IMR-90 (cell line): ENCODE data around the gene IGHMBP2. TPM values are rescaled to one million over a fixed set of nuclear protein-coding genes. Genes with fewer than 3 reads are reported as not detected.

Source experiments
- ATAC-seq: fragments of 200-7000 bp; cut with Tn5 transposase; 2 replicates; pipeline ENCODE4 v1.9.1; 2020; ENCODE audit warnings: low read depth, mild to moderate bottlenecking, moderate library complexity
- BruUV-seq: library from RNA; stranded (reverse); fragments of 400-500 nt; replicated peaks from 2 replicates; lab custom pipeline; 2021; lab: Mats Ljungman, UMichigan
- CTCF ChIA-PET: fragments of 300-600 bp; formaldehyde crosslinking; extraction: SDS; loops from one replicate; lab custom pipeline; 2021; ENCODE audit warnings: antibody characterized with exemption; lab: Yijun Ruan, JAX
- POLR2A ChIA-PET: fragments of 300-600 bp; sonication (Branson Sonifier 250); formaldehyde crosslinking; loops from one replicate; lab custom pipeline; 2022; ENCODE audit warnings: antibody characterized with exemption; ENCODE audit not compliant: unreplicated experiment; lab: Charles Lee
- DNase-seq: peaks from one replicate; pipeline ENCODE4 v3.0.0; 2013
- H2AFZ ChIP-seq: replicated peaks from 2 replicates; pipeline ENCODE3; 2013; ENCODE audit warnings: low read length, mild to moderate bottlenecking; ENCODE audit not compliant: poor library complexity
- H2AK5ac ChIP-seq: 2 replicates; pipeline ENCODE4 v1.6.1; 2013; ENCODE audit warnings: low read depth, low read length, inconsistent platforms
- H2AK9ac ChIP-seq: replicated peaks from 2 replicates; pipeline ENCODE3; 2013; ENCODE audit warnings: mild to moderate bottlenecking, low read depth, low read length, moderate library complexity; ENCODE audit not compliant: poor library complexity
- H2BK120ac ChIP-seq: 2 replicates; pipeline ENCODE4 v1.6.1; 2013; ENCODE audit warnings: low read depth, low read length, inconsistent platforms
- H2BK15ac ChIP-seq: 3 replicates; pipeline ENCODE4 v1.6.1; 2013; ENCODE audit warnings: low read depth, low read length, inconsistent platforms
- H2BK20ac ChIP-seq: 2 replicates; pipeline ENCODE4 v1.6.1; 2013; ENCODE audit warnings: low read depth, mild to moderate bottlenecking, inconsistent platforms, low read length, moderate library complexity
- H2BK5ac ChIP-seq: 2 replicates; pipeline ENCODE4 v1.6.1; 2013; ENCODE audit warnings: mild to moderate bottlenecking, low read depth, low read length, inconsistent platforms; ENCODE audit not compliant: poor library complexity, severe bottlenecking
- H3K14ac ChIP-seq: replicated peaks from 2 replicates; pipeline ENCODE4 v1.6.1; 2013; ENCODE audit warnings: low read depth, low read length, inconsistent platforms
- H3K18ac ChIP-seq: 2 replicates; pipeline ENCODE4 v1.6.1; 2013; ENCODE audit warnings: low read depth, low read length, control low read depth
- H3K23ac ChIP-seq: 2 replicates; pipeline ENCODE4 v1.6.1; 2013; ENCODE audit warnings: low read depth, low read length, inconsistent platforms
- H3K27ac ChIP-seq: 2 replicates; pipeline ENCODE4 v1.5.1; 2013; ENCODE audit warnings: mild to moderate bottlenecking, control low read depth, low read length; ENCODE audit not compliant: insufficient read depth
- H3K27me3 ChIP-seq: 2 replicates; pipeline ENCODE4 v1.6.1; 2013; ENCODE audit warnings: low read length; ENCODE audit not compliant: control insufficient read depth, insufficient read depth
- H3K36me3 ChIP-seq: 2 replicates; pipeline ENCODE4 v1.6.1; 2013; ENCODE audit warnings: low read length, mixed read lengths; ENCODE audit not compliant: control insufficient read depth, insufficient read depth
- H3K4ac ChIP-seq: 2 replicates; pipeline ENCODE4 v1.6.1; 2013; ENCODE audit warnings: low read depth, low read length, inconsistent platforms
- H3K4me1 ChIP-seq: 2 replicates; pipeline ENCODE4 v1.6.1; 2013; ENCODE audit warnings: low read length, mixed read lengths; ENCODE audit not compliant: control insufficient read depth, insufficient read depth
- H3K4me2 ChIP-seq: 2 replicates; pipeline ENCODE4 v1.6.1; 2013; ENCODE audit warnings: low read depth, mild to moderate bottlenecking, control low read depth, low read length, moderate library complexity
- H3K4me3 ChIP-seq: 2 replicates; pipeline ENCODE4 v1.5.1; 2013; ENCODE audit warnings: low read depth, mild to moderate bottlenecking, control low read depth, low read length, moderate library complexity; ENCODE audit not compliant: insufficient read depth
- H3K56ac ChIP-seq: 2 replicates; pipeline ENCODE4 v1.6.1; 2013; ENCODE audit warnings: low read length, inconsistent platforms; ENCODE audit not compliant: insufficient read depth; ENCODE audit errors: extremely low read depth
- H3K79me1 ChIP-seq, 2 experiments: 2 replicates each; pipeline ENCODE4 v1.6.1; 2013; ENCODE audit warnings: low read length in 2 of 2, inconsistent platforms in 1 of 2, low read depth in 1 of 2
- H3K9ac ChIP-seq: 2 replicates; pipeline ENCODE4 v1.6.1; 2013; ENCODE audit warnings: low read depth, low read length, control low read depth
- H3K9me1 ChIP-seq: 2 replicates; pipeline ENCODE4 v1.6.1; 2013; ENCODE audit warnings: low read length, inconsistent platforms; ENCODE audit not compliant: insufficient read depth
- H3K9me3 ChIP-seq: 2 replicates; pipeline ENCODE4 v1.6.1; 2013; ENCODE audit warnings: low read length; ENCODE audit not compliant: control insufficient read depth, insufficient read depth
- H4K20me1 ChIP-seq: 2 replicates; pipeline ENCODE4 v1.6.1; 2013; ENCODE audit warnings: low read length, inconsistent platforms; ENCODE audit not compliant: insufficient read depth
- H4K5ac ChIP-seq: 2 replicates; pipeline ENCODE4 v1.6.1; 2013; ENCODE audit warnings: mild to moderate bottlenecking, low read depth, low read length, control low read depth
- H4K8ac ChIP-seq, 2 experiments: 2 replicates each; pipeline ENCODE4 v1.6.1; 2013; ENCODE audit warnings: low read depth in 2 of 2, low read length in 2 of 2, control low read depth in 1 of 2, inconsistent platforms in 1 of 2
- H4K91ac ChIP-seq: 2 replicates; pipeline ENCODE4 v1.6.1; 2013; ENCODE audit warnings: low read depth, low read length, inconsistent platforms; ENCODE audit not compliant: insufficient read depth
- BHLHE40 ChIP-seq: fragments of 150-350 bp; IDR thresholded peaks from 2 replicates; pipeline ENCODE4 v1.6.1; 2016; ENCODE audit warnings: mild to moderate bottlenecking, low read depth, low read length
- CEBPB ChIP-seq: IDR thresholded peaks from 2 replicates; pipeline ENCODE4 v1.6.1; 2012; ENCODE audit warnings: low read depth, low read length, improper control_type of control experiment
- CHD1 ChIP-seq: IDR thresholded peaks from 2 replicates; pipeline ENCODE4 v1.6.1; 2012; ENCODE audit warnings: low read depth, low read length, improper control_type of control experiment
- FOS ChIP-seq: fragments of 150-350 bp; IDR thresholded peaks from 2 replicates; pipeline ENCODE4 v1.6.1; 2016; ENCODE audit warnings: low read depth, low read length
- MAFK ChIP-seq: IDR thresholded peaks from 2 replicates; pipeline ENCODE4 v1.6.1; 2012; ENCODE audit warnings: low read depth, low read length, improper control_type of control experiment
- MAZ ChIP-seq: IDR thresholded peaks from 2 replicates; pipeline ENCODE4 v1.6.1; 2012; ENCODE audit warnings: low read depth, mild to moderate bottlenecking, low read length, improper control_type of control experiment, moderate library complexity, borderline replicate concordance
- MXI1 ChIP-seq: IDR thresholded peaks from 2 replicates; pipeline ENCODE4 v1.6.1; 2012; ENCODE audit warnings: low read depth, mild to moderate bottlenecking, low read length, moderate library complexity, borderline replicate concordance
- NFE2L2 ChIP-seq: fragments of 150-350 bp; IDR thresholded peaks from 2 replicates; pipeline ENCODE4 v1.6.1; 2016; ENCODE audit warnings: low read depth, mild to moderate bottlenecking, low read length
- POLR2A ChIP-seq: IDR thresholded peaks from 2 replicates; pipeline ENCODE4 v1.6.1; 2012; ENCODE audit warnings: mild to moderate bottlenecking, low read depth, low read length
- RAD21 ChIP-seq: IDR thresholded peaks from 2 replicates; pipeline ENCODE4 v1.6.1; 2012; ENCODE audit warnings: low read length, improper control_type of control experiment
- RCOR1 ChIP-seq: IDR thresholded peaks from 2 replicates; pipeline ENCODE4 v1.6.1; 2012; ENCODE audit warnings: mild to moderate bottlenecking, low read length, improper control_type of control experiment; ENCODE audit not compliant: insufficient replicate concordance
- RFX5 ChIP-seq: IDR thresholded peaks from 2 replicates; pipeline ENCODE4 v1.8.0; 2012; ENCODE audit warnings: low read depth, mild to moderate bottlenecking, low read length, moderate library complexity
- SMC3 ChIP-seq: fragments of 150-350 bp; IDR thresholded peaks from 2 replicates; pipeline ENCODE4 v1.6.1; 2016; ENCODE audit warnings: low read depth, mild to moderate bottlenecking, antibody characterized with exemption, low read length, moderate library complexity
- WGBS, 2 experiments: methylation state at CpG; one replicate each; pipeline versions ENCODE4 v1.1.5 to v1.1.7; 2013; ENCODE audit warnings: missing lambda C conversion rate in 2 of 2; ENCODE audit not compliant: insufficient read length in 1 of 2; ENCODE audit errors: extremely low coverage in 2 of 2; 5-methylcytosine and 5-hydroxymethylcytosine counted together
- dilution Hi-C: fragments of 300-500 bp; cut with HindIII; formaldehyde crosslinking; loops from one replicate; pipeline ENCODE4 v1.14.3; 2018; ENCODE audit warnings: low sequenced_read_pairs; ENCODE audit not compliant: unreplicated experiment
- in situ Hi-C: fragments of 300-500 bp; cut with MboI; formaldehyde crosslinking; loops from 3 replicates; pipeline ENCODE4 v1.14.3; 2019; ENCODE audit warnings: low sequenced_read_pairs, inconsistent platforms, mixed read lengths
- intact Hi-C: fragments of 100-400 bp; cut with micrococcal nuclease; formaldehyde crosslinking; loops from 2 replicates; pipeline ENCODE4 v1.10.0; 2022
- polyA plus RNA-seq, 3 experiments: library from polyadenylated mRNA; depleted of rRNA; stranded (reverse); fragments of >200 nt; gene quantifications; 2 replicates each; pipeline ENCODE4 v1.2.3, GENCODE V29; 2012; ENCODE audit warnings: low replicate concordance in 1 of 3
- total RNA-seq: library from RNA; depleted of rRNA; stranded (reverse); fragments of >200 nt; gene quantifications from 2 replicates; pipeline ENCODE4 v1.2.3, GENCODE V29; 2012
- TF ChIP-seq, protein P1 (sequence below): fragments of 150-350 bp; IDR thresholded peaks from 2 replicates; pipeline ENCODE4 v1.6.1; 2016; ENCODE audit warnings: low read depth, mild to moderate bottlenecking, low read length, moderate library complexity, borderline replicate concordance
- TF ChIP-seq, protein P2 (sequence below): conservative IDR thresholded peaks from 2 replicates; pipeline ENCODE4 v1.5.1; 2012; ENCODE audit warnings: mild to moderate bottlenecking, low read depth, low read length, improper control_type of control experiment

IGHMBP2 gene
- total and polyA plus RNA-seq, 2 of the 4 experiments (the other 2 are of a cell fraction), result 4.5 to 11.1 TPM

DNA sequence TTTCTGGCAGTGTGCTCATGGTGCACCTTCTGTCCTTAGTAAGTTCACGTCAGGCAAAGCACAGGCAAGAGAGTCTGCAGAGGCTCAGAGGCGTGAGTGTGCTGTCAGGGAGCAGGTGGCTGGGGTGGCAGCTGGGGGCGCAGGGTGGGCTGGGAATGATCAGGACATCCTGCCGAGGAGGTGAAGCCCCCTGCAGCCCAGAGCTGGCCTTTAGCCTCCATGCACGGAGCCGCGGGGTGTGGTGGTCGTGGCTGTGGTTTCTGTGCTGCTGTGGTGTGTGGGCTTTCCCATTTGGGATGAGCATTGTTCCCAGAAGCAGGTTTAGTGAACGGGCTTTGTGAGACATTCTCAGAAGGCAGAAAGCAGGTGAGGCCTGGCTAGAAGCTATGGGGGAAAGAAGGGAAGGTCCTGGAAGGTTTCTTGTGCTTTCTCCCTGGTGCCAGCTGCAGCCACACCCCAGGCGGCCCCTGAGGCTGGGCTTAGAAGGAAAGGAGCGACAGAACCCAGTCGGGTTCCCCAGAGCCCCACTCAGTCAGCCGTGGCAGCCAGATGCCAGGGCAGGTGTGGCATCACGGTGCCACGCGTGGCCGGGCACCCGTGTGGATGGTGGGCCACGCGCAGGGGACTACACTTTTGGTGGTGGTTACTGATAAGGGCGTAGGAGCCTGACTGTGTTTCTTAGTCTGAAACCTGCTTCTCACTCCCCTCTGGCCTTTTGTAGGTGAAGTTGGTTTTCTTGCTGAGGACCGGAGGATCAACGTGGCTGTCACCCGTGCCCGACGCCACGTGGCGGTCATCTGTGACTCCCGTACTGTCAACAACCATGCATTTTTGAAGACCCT lies 32.0 kb downstream of the IGHMBP2 start:
- no peaks in the 10 kb centered on the region for H3K79me1 ChIP-seq
- no peak overlapping the region for H2AK9ac ChIP-seq
- H3K4me3 ChIP-seq, result no peak overlapping the region
- no peaks in the 10 kb centered on the region for H3K4me1 ChIP-seq
- no peak overlapping the region for H3K27ac ChIP-seq
- no peak overlapping the region for H3K4me2 ChIP-seq
- no peak overlapping the region for H2BK120ac ChIP-seq
- no peak for DNase-seq
- H3K9me1 ChIP-seq, result no peaks in the 10 kb centered on the region; the same call in 1 of the 2 replicates
- ATAC-seq, result no peak
- no peak overlapping the region for H4K5ac ChIP-seq
- no peak overlapping the region for H2AFZ ChIP-seq
- no peak overlapping the region for H3K4ac ChIP-seq
- no peak overlapping the region for H2BK20ac ChIP-seq
- no peak overlapping the region for H2AK5ac ChIP-seq
- no peaks in the 10 kb centered on the region for H3K27me3 ChIP-seq
- H3K14ac ChIP-seq, result no peak overlapping the region
- in situ Hi-C loops, result loop anchor here (25.0 kb wide), 1 partner anchor 727 kb away; no protein-coding TSS in a partner anchor
- H3K36me3 ChIP-seq, result peaks cover 72% of the 10 kb centered on the region
- intact Hi-C loops, result no loop called here
- H3K9ac ChIP-seq, result no peak overlapping the region
- H3K18ac ChIP-seq, result no peak overlapping the region
- ChIA-PET POLR2A (no interaction called here), CTCF (no interaction called here)
- no peaks in the 10 kb centered on the region for H4K20me1 ChIP-seq
- H3K56ac ChIP-seq, result no peak overlapping the region
- H3K23ac ChIP-seq, result no peak overlapping the region
- 95% methylated on average over 15 of the region's 29 CpGs; no CpG with 5 or more reads in 1 of the 2 experiments for WGBS, 2 experiments
- H2BK5ac ChIP-seq, result no peak overlapping the region
- dilution Hi-C loops, result no loop called here
- no peak overlapping the region for H4K8ac ChIP-seq
- no peaks in the 10 kb centered on the region for H3K9me3 ChIP-seq
- no TSS peak for BruUV-seq
- H2BK15ac ChIP-seq, result no peak overlapping the region
- no peak overlapping the region for H4K91ac ChIP-seq
- TF ChIP-seq MAZ (no peak), RCOR1 (no peak), SMC3 (no peak), CHD1 (no peak), RAD21 (no peak), NFE2L2 (no peak), MXI1 (no peak), RFX5 (no peak), MAFK (no peak), CEBPB (no peak), FOS (no peak), POLR2A (no peak), BHLHE40 (no peak)
- TF ChIP-seq, protein P1, sequence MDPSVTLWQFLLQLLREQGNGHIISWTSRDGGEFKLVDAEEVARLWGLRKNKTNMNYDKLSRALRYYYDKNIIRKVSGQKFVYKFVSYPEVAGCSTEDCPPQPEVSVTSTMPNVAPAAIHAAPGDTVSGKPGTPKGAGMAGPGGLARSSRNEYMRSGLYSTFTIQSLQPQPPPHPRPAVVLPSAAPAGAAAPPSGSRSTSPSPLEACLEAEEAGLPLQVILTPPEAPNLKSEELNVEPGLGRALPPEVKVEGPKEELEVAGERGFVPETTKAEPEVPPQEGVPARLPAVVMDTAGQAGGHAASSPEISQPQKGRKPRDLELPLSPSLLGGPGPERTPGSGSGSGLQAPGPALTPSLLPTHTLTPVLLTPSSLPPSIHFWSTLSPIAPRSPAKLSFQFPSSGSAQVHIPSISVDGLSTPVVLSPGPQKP, result no peak
- TF ChIP-seq, protein P2, sequence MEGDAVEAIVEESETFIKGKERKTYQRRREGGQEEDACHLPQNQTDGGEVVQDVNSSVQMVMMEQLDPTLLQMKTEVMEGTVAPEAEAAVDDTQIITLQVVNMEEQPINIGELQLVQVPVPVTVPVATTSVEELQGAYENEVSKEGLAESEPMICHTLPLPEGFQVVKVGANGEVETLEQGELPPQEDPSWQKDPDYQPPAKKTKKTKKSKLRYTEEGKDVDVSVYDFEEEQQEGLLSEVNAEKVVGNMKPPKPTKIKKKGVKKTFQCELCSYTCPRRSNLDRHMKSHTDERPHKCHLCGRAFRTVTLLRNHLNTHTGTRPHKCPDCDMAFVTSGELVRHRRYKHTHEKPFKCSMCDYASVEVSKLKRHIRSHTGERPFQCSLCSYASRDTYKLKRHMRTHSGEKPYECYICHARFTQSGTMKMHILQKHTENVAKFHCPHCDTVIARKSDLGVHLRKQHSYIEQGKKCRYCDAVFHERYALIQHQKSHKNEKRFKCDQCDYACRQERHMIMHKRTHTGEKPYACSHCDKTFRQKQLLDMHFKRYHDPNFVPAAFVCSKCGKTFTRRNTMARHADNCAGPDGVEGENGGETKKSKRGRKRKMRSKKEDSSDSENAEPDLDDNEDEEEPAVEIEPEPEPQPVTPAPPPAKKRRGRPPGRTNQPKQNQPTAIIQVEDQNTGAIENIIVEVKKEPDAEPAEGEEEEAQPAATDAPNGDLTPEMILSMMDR, result no peak
